ENCODE results near the gene PLAGL2.
"Not testable (repeated sequence)": the region's sequence is repeated elsewhere in the genome, so short reads cannot be mapped to it uniquely, and the experiment has no call there.

The PLAGL2 gene, protein sequence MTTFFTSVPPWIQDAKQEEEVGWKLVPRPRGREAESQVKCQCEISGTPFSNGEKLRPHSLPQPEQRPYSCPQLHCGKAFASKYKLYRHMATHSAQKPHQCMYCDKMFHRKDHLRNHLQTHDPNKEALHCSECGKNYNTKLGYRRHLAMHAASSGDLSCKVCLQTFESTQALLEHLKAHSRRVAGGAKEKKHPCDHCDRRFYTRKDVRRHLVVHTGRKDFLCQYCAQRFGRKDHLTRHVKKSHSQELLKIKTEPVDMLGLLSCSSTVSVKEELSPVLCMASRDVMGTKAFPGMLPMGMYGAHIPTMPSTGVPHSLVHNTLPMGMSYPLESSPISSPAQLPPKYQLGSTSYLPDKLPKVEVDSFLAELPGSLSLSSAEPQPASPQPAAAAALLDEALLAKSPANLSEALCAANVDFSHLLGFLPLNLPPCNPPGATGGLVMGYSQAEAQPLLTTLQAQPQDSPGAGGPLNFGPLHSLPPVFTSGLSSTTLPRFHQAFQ

DNA sequence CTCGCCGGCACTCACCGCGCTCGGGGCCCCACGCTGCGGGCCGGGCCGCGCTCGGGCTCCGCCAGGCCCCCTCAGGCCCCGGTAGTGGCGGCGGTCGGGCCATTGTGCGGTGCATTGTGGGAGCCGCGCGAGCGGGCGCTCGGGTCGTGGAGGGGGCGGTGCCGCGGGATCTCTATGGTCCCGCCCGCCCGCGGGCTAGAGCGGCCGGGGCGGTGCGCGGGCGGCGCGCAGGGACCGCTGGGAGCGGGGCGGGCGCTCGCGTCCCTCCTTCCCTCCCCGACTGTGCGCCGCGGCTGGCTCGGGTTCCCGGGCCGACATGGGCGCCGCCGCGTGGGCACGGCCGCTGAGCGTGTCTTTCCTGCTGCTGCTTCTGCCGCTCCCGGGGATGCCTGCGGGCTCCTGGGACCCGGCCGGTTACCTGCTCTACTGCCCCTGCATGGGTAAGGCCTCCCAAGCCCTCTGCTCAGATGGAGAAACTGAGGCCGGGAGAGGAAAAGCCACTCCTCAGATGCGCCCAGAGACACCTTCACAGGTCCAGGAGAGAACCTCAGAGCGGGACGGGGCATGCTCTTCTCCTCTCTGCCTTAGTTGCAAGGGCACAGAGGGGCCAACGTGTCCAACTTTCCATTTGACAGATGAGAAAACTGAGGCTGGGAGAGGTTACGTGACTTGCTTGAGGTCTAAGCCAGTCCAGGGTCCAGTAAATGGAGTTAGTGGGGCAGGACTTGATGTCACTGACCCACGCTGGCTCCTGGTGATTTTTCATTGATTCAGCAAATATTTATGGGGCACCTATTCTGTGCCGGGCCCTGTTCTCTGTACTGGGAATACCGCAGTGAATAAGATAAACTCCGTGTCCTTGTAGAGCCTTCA, at the start of gene PLAGL2, which contains the start of gene POFUT1:
Gene PLAGL2, minus strand, starts transcription at position 118 of the 873 bp plus-strand sequence. CDS start 5,565 bp downstream, outside the sequence.
Gene POFUT1, plus strand, starts transcription at position 255 of the 873 bp plus-strand sequence. Its CDS starts 62 bp downstream, at position 317.
- no peak for DNase-seq (ENCODE audit: low read depth)

DNA sequence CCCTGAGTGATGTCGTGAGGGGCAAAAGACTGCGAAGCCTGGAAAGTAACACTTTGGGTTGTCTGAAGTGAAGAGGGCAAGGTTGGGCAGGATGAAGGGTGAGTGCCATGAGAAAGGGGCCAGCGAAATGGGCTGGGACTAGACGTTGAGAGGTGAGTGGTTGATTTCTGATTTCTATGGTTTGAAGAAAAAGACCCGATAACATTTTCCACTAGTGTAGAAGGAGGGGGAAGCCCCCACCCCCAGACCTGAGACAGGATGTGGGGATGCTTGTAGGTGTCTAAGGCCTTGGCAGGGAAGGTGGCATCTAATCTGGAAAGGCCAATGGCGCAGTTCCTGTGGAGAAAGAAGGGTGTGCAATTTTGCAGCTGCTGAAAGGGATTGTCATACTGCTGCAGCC, 44.6 kb upstream of the PLAGL2 start:
- no peak for DNase-seq (ENCODE audit: low read depth)

DNA sequence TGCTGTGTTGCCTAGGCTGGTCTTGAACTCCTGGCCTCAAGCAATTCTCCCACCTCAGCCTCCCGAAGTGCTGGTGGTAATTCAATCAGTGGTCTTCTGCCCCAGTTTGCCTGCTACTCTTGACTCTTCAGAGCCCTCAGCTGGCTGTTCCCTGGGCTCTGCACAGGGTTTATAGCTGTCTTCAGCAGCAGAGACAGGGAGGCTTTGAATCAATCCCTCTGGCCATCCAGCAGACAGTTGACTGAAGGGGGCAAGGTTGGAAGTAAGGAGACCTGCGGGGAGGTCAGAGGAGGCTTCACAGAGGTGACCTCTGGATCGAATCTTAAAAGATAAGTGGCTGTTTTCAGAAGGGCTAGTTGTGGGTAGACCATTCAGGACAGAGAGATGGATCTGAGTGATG, 43.9 kb upstream of the PLAGL2 start:
- no peak for DNase-seq (ENCODE audit: low read depth)

DNA sequence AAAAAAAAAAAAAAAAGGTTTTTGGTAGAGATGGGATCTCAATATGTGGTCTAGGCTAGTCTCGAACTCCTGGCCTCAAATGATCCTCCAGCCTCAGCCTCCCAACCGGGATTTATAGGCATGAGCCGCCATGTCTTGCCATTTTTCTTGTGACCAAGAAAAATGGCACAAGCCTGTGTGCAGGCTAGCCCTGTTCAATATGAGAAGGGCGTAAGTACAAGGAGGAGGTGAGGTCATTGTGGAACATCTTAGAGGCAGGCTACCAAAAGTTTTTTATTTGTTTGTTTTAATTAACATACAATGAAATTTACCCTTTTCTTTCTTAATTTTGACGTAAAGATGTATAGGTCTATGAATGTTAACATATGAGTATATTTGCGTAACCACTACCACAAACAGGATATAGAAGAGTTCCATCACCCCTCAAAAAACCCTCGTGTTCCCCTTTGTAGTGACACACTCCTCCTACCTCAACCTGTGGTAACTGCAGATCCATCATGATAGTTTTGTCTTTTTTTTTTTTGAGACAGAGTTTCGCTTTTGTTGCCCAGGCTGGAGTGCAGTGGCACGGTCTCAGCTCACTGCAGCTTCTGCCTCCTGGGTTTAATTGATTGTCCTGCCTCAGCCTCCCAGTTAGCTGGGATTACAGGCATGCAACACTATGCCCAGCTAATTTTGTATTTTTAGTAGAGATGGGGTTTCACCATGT, 41.6 kb upstream of the PLAGL2 start:
- no peak for DNase-seq (ENCODE audit: low read depth)

DNA sequence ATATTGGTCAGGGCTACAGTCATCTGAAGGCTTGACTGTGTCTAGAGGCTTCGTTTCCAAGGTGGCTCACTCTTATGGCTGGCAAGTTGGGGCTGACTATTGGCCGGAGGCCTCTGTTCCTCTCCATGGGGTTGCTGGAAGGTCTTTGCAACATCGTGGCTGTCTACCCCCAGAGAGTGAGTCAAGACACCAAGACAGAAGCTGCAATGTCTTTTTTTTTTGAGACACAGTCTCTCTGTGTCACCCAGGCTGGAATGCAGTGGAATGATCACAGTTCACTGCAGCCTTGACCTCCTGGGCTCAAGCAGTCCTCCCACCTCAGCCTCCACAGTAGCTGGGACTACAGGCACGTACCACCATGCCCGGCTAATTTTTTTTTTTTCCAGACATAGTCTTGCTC, 40.5 kb upstream of the PLAGL2 start:
- DNase-seq (ENCODE audit: low read depth), result no peak

DNA sequence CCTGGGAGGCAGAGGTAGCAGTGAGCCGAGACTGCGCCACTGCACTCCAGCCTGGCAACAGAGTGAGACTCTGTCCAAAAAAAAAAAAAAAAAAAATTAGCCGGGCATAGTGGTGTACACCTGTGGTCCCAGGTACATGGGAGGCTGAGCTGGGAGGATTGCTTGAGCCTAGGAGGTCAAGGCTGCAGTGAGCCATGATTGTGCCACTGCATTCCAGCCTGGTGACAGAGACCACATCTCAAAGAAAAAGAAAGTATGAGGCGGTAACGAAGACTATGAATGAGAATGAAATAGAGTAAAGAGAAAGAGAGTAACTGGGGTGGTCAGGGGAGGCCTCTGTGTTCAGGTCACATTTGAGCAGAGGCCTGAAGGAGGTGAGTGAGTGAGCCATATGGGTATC, 38.7 kb upstream of the PLAGL2 start:
- not testable (repeated sequence) for DNase-seq (ENCODE audit: low read depth)

DNA sequence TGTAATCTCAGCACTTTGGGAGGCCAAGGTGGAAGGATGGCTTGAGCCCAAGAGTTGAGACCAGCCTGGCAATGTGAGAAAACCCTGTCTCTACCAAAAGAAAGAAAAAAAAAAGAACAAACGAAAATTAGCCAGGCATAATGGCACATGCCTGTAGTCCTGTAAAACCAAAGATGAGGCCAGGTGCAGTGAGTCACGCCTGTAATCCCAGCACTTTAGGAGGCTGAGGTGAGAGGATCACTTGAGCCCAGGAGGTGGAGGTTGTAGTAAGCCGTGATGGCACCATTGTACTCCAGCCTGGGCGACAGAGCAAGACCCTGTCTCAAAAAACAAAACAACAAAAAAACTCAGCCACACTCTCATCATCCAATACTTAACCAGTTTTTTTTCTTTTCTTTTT, 37.4 kb upstream of the PLAGL2 start:
- no peak for DNase-seq (ENCODE audit: low read depth)

DNA sequence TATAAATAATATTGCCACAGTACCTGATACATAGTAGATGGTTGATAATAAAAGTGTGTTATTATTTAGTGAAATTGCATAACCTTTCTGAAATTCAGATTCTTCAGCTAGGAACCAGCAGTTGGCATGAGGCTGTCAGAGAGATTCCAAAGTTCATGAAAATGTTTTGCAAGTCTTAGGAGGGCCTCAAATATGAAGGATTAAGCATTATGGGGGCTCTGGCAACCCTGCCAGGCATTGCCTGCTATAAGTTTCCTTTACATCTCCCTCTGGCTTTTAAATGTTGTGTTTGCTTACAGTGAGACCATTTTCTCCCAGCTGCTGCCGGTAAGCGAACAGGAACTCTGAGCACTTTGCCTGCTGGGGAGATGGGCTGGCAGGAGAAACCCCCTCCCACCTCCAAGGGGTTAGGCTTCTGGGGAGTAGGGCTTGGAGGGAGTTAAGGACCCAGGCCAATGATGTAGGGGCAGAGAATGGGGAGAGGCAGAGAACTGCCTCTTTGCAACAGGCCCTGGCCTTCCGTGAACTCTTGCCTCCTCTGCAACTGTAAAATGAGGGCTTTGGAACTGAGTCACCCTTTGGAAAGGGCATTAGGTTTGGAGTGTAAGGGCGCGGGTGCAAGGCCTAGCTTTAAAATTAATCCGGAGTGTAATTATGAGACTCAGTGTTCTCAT, 36.7 kb upstream of the PLAGL2 start:
- DNase-seq (ENCODE audit: low read depth), result no peak

DNA sequence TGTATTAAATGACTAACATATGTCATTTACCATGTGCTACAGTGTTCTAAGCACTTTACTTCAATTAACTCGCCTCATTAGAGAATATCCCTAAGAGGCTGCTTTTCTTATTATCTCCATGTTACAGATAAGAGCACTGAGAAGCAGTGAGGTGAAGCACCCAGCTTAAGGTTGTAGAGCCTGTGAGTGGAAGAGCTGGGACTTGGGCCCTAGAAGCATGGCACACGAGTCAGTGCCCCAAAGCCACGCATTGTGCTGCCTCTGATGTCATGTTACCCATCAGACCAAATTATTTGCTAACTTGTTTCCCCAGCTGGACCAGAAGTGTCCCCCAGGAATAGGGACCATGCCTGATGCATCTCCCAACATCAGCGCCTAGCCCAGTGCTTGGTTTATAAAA, 34.3 kb upstream of the PLAGL2 start:
- no peak for DNase-seq (ENCODE audit: low read depth)

DNA sequence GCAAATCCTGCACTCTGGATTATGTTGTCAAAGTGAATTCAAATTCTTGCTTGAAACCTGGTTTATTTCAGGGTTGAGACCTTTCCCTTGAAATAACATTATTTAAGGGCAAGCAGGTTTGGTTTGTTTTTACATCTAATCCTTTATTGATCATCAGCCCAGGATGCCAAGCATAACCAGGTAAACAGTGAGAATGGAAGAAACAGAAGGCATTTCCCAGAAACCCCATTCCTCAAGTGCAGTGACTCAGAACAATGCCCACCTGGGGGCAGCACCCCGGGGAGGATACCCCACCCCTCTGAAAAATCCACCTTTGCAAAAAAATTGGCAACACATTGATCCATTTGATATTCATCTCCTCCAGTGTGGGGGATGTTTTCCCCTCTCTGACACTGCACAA, 32.7 kb upstream of the PLAGL2 start:
- DNase-seq (ENCODE audit: low read depth), result no peak

DNA sequence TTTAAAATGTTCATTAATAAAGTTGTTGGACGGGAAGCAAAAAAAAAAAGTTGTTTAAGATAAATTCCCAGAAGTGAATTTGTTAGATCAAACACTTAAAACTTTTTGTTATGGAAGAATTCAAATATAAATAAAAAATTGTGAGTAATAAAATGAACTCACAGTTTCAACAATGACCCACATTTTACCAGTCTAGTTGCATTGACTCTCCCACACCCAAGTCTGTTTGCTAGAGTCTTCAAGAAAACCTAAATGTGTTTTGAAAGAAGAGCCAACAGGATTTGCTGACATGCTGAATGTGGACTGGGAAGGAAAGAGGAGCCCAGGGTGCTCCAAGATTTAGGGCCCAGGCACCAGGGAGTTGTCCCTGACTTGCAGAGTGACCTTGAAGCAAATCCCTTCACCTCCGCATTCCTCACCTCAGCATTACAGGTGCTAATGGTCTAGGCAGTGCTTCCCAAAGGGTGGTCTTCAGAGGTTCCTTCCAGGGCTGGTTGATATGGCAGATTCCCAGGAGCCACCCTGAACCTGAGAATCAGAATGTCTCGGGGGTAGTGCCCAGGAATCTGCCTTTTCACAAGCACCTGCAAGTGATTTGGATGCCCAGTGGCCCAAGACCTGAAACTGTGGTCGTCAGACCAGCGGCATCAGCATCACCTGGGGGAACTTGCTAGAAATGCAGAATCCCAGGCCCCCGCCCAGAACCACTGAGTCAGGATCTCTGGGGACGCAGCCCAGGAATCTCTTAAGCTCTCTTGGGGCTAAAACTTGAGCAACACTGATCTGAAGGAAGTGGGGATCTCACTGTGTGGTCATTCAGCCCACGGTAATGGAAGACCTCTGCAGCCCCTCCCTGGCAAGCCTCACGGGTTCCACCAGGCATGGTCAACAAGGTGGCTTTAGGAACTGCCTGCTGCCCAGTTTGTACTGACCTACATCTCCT, 31.2 kb upstream of the PLAGL2 start:
- DNase-seq (ENCODE audit: low read depth), result no peak

DNA sequence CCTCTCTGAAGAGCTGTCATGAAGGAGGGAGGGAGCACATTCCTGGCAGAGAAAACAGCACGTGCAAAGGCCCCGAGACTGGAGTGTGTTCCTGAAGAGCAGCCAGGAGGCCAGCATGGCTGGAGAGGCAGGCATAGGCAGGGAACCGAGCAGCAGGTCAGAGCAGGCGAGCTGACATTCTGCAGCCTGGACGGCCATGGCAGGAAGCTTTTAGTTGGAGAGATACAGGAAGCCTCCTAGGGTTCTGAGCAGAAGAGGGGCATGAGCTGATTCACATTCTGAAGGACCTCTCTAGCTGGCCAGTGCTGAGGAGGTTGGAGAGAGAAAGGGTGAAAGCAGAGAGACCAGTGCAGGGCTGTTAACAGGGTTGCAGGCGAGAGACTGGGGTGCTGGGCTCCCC, 29.9 kb upstream of the PLAGL2 start:
- DNase-seq (ENCODE audit: low read depth), result no peak

DNA sequence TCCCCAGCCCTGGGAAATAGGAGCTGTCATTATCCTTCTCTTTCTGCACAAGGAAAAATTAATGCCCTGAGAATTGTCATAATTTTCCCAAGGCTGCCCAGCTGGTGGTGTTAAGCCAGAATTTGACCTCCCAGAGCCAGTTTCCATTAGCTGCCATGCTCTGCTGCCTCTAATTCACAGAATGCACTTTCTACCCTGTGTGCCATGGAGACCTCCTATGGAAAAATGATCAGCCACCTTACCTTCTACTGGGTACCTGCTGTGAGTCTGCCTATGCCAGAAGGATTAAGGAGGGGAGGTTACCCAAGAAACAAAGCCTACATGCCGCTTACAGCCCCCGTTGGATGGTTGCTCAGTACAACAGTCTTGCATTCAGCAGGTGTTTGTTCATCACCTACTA, 29.3 kb upstream of the PLAGL2 start:
- no peak for DNase-seq (ENCODE audit: low read depth)

DNA sequence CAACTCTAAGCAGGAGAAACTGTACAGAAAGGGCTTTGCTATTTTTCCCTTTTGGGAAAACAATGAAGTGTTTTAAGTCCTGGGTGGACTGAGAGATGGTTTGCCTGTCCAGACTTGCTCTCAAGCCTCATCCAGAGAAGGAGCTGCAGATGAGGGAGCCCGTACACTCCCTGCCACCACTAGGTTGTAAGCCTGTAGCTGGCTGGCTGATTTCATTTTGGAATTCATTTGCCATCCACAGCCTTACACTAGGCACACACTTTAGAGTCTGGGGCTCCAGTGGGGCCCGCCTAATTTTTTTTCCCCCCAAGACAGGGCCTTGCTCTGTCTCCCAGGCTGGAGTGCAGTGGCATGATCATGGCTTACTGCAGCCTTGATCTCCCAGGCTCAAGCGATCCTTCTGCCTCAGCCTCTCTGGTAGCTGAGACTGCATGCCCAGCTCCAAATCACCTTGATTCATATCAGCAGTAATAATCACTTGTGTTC, 28.5 kb upstream of the PLAGL2 start:
- DNase-seq (ENCODE audit: low read depth), result no peak

DNA sequence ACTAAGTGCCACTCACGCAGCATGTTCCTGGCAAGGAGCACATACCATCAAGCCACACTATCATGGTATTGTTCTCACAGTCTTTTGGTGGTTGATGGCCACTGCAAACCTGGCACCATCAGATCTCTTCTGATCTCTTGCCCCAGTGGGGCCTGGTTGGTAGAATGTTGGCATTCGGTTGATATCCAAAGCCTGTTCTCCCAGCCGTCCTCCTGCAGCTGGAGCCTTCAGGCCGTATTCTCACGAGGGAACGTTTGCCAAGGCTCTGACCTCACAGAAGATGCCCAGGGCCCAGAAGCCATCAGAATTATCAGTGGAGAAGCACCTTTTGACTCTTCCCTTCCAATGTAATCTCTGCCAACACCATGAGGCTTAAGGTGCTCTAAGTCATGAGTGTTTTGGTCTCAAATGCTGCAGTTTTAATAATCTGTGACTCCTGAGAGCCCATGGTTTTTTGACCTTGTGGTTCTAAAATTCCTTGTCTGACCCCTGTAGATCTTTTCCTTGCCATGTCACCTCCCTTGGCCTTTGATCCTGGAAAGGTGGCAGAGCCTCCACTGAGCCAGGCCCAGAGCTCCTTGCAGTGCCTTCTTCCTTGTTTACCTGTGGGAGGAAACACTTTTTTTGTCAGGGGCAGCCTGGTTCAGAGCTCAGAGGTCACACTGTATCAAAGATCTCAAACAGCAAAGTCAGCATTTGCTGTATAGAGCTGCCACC, 27.9 kb upstream of the PLAGL2 start:
- no peak for DNase-seq (ENCODE audit: low read depth)

DNA sequence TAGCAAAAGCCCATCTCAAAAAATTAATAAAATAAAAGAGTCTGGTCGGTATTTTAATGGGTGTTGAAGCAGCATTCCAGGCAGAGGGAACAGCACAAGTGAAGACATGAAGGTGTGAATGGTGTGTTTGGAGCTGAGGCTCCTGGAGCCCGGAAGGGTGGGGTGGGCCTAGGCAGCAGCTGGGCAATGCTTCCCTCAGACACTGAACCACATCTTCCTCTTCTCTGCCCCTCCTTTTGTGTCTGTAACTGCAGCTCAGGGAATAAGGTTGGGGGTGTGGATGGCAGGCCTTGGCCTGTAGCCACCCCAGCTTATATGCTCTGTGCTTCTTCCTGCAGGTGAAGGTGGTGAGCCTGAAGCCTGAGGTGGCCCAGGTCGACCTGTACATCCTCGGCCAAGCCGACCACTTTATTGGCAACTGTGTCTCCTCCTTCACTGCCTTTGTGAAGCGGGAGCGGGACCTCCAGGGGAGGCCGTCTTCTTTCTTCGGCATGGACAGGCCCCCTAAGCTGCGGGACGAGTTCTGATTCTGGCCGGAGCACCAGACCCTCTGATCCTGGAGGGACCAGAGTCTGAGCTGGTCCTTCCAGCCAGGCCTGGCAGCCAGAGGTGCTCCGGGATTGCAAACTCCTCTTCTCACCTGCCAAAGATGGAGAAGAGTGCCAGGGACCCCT, 26.7 kb upstream of the PLAGL2 start:
- no peak for DNase-seq (ENCODE audit: low read depth)

DNA sequence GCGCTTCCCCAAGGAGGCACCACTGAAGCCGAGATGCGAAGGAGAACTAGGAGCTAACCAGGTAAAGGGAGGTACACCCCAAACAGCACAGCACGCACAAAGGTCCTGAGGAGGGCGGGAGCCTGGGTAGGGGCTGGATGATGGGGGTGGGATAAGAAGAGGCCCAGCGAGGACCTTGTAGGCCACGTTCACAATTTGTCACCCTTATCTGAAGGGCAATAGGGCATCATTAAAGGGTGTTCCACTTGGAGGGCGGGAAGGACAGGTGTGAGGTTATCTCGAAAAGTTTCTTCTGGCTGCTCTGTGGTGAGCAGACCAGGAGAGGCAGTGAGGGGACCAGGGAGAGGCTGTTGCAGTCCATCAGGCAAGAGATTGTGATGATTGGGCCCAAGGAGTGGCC, 25.7 kb upstream of the PLAGL2 start:
- no peak for DNase-seq (ENCODE audit: low read depth)

DNA sequence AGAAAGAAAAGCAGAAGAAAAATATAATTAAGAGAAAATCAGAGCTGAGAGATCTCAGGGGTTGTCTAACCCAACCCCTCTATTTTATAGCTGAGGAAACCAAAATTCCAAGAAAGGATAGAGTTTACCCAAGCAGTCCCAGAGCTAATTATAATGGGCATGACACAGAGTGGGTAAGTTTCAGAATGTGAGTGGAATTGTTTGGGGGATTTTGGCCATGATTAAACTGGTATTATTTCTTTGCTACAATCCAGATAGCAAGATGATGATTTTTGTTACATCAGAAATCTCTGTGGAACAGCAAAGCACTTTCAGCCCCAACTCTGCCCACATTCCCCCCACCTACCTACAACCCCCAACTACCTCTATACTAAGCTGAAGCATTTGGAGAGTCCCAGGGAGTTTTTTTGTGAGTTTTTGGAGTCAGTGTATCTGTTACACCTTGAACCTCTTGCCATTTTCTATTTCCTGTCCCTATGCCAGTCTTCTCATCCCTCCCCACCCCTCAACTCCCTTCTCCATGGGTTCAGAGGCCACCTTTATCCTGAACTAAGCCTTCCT, 24.9 kb upstream of the PLAGL2 start:
- no peak for DNase-seq (ENCODE audit: low read depth)

DNA sequence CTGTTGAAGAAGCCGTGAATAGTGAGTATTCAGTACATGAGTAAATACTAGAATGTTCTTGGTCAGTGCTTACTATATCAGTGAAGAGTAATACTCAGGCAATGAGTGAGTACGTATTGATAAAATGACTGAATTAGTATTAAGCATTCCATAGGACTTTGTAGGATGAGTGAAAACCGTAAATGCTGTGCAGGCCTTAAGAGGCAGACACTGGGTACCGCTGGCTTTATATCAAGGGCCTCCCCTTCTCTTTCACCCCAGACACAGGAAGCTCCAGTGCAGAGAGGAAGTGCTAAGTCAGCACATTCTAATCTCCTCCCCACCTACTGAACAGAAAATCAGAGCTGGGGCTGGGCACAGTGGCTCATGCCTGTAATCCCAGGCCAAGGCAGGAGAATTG, 24.3 kb upstream of the PLAGL2 start:
- DNase-seq (ENCODE audit: low read depth), result no peak
